MM.1S (cell line): ENCODE results near the gene SZT2.

Experiments
- DNase-seq: peaks from one replicate; pipeline ENCODE4 v3.0.0-alpha.2; 2015
- H2AFZ ChIP-seq: fragments of 300-600 bp; sonication (generic); 2 replicates; pipeline ENCODE4 v1.6.0; 2016; ENCODE audit warnings: antibody characterized with exemption, low read length
- H3F3A ChIP-seq: fragments of 300-600 bp; sonication (generic); 2 replicates; pipeline ENCODE4 v1.6.1; 2016; ENCODE audit warnings: mild to moderate bottlenecking, antibody characterized with exemption, low read length, moderate library complexity, mixed read lengths; ENCODE audit not compliant: insufficient read depth
- H3K27ac ChIP-seq: fragments of 300-600 bp; sonication (generic); 2 replicates; pipeline ENCODE4 v1.5.1; 2016; ENCODE audit warnings: mild to moderate bottlenecking, low read length
- H3K27me3 ChIP-seq: fragments of 300-600 bp; sonication (generic); replicated peaks from 2 replicates; pipeline ENCODE4 v1.6.0; 2016; ENCODE audit warnings: low read length; ENCODE audit not compliant: insufficient read depth
- H3K36me3 ChIP-seq: fragments of 300-600 bp; sonication (generic); replicated peaks from 2 replicates; pipeline ENCODE4 v1.6.1; 2016; ENCODE audit warnings: mild to moderate bottlenecking, low read length, mixed read lengths; ENCODE audit not compliant: insufficient read depth
- H3K4me1 ChIP-seq: fragments of 300-600 bp; sonication (generic); 2 replicates; pipeline ENCODE4 v1.6.1; 2016; ENCODE audit warnings: low read length, mixed read lengths
- H3K4me2 ChIP-seq: fragments of 300-600 bp; sonication (generic); 2 replicates; pipeline ENCODE4 v1.6.0; 2016; ENCODE audit warnings: low read depth, low read length
- H3K4me3 ChIP-seq: fragments of 300-600 bp; sonication (generic); 2 replicates; pipeline ENCODE4 v1.5.1; 2016; ENCODE audit warnings: low read length, mixed read lengths
- H3K79me2 ChIP-seq: fragments of 300-600 bp; sonication (generic); 2 replicates; pipeline ENCODE4 v1.6.1; 2016; ENCODE audit warnings: mixed run types, low read length, mixed read lengths
- H3K9ac ChIP-seq: fragments of 300-600 bp; sonication (generic); 2 replicates; pipeline ENCODE4 v1.6.1; 2016; ENCODE audit warnings: low read length, mixed read lengths
- H3K9me2 ChIP-seq: fragments of 300-600 bp; sonication (generic); replicated peaks from 2 replicates; pipeline ENCODE4 v1.6.1; 2016; ENCODE audit warnings: mild to moderate bottlenecking, low read length, mixed read lengths; ENCODE audit not compliant: insufficient read depth
- H3K9me3 ChIP-seq: fragments of 300-600 bp; sonication (generic); replicated peaks from 2 replicates; pipeline ENCODE4 v1.6.1; 2016; ENCODE audit warnings: mild to moderate bottlenecking, low read length, mixed read lengths; ENCODE audit not compliant: insufficient read depth
- H4K20me1 ChIP-seq: fragments of 300-600 bp; sonication (generic); 2 replicates; pipeline ENCODE4 v1.6.1; 2016; ENCODE audit warnings: mild to moderate bottlenecking, low read length, moderate library complexity, mixed read lengths; ENCODE audit not compliant: insufficient read depth
- CTCF ChIP-seq: fragments of 300-600 bp; sonication (generic); IDR thresholded peaks from 2 replicates; pipeline ENCODE4 v1.5.1; 2016; ENCODE audit warnings: antibody characterized with exemption, low read length, mixed read lengths
- EZH2 ChIP-seq: fragments of 300-600 bp; sonication (generic); optimal IDR thresholded peaks from 2 replicates; pipeline ENCODE3; 2017; ENCODE audit warnings: low read depth, mild to moderate bottlenecking, antibody characterized with exemption, low read length, mixed read lengths
- EZH2phosphoT487 ChIP-seq: fragments of 300-600 bp; sonication (generic); IDR thresholded peaks from 2 replicates; pipeline ENCODE4 v1.6.1; 2018; ENCODE audit warnings: antibody characterized with exemption, low read length

The SZT2 gene

GRCh38 chr1:43437031-43437973, 47.6 kb downstream of the SZT2 start:
- no peak for TF ChIP-seq EZH2phosphoT487
- TF ChIP-seq EZH2: no peak
- no peak for TF ChIP-seq CTCF
- DNase-seq: no peak
- H3K4me2 ChIP-seq: no peak overlapping the region
- no peaks in the 10 kb centered on the region for H3K4me1 ChIP-seq
- no peaks in the 10 kb centered on the region for H3K9me3 ChIP-seq
- no peak overlapping the region for H3K4me3 ChIP-seq
- H3K79me2 ChIP-seq: no peaks in the 10 kb centered on the region
- no peaks in the 10 kb centered on the region for H4K20me1 ChIP-seq
- H3K27me3 ChIP-seq: no peaks in the 10 kb centered on the region
- no peak overlapping the region for H3K27ac ChIP-seq
- H3K36me3 ChIP-seq: no peaks in the 10 kb centered on the region; the same call in 1 of the 2 replicates
- H3K9me2 ChIP-seq: no peaks in the 10 kb centered on the region
- no peaks in the 10 kb centered on the region for H3F3A ChIP-seq
- H3K9ac ChIP-seq: no peak overlapping the region
- no peak overlapping the region for H2AFZ ChIP-seq

DNA sequence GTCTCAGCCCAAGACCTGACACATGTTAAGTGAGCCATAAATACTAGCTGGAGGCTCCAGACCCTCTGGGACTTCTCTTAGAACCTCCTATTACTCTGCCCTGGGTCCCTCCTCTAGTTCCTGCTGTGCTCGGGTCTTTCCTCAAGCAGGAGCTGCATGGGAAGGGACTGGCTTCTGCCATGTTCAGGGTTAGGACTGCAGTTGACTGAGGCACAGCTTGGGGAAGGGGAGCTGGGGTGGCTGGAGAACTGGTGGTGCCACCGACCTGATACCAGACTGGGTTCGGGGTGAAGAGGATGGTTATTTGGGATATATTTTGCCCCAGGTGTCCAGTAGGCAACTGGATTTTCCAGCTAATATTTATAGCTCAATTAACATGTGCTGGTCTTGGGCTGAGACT, 48.3 kb downstream of the SZT2 start:
- H3K36me3 ChIP-seq: no peaks in the 10 kb centered on the region; the same call in 1 of the 2 replicates

DNA sequence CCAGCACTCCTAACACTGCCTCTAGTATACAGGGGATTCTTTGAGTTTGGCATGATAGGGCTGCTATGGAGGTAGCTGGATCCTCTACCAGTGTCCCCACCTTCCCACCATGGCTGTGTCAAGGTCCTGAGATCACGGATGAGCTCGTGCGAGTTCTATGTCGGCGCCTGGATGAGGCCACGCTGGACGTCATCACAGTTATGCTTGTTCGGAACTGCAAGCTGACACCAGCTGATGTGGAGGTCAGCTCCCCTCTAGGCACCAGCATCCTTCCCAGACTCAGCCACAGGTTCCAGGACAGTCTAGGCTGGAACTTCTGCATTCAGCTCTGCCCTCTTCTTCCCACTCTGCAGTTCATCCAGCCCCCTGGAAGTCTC, 48.9 kb downstream of the SZT2 start:
- no peaks in the 10 kb centered on the region for H3K27me3 ChIP-seq
- no peak overlapping the region for H3K4me3 ChIP-seq
- no peaks in the 10 kb centered on the region for H3K79me2 ChIP-seq
- no peaks in the 10 kb centered on the region for H3K9me2 ChIP-seq
- H3K9me3 ChIP-seq: no peaks in the 10 kb centered on the region
- H3K9ac ChIP-seq: no peak overlapping the region
- no peak overlapping the region for H2AFZ ChIP-seq
- no peaks in the 10 kb centered on the region for H4K20me1 ChIP-seq
- H3F3A ChIP-seq: no peaks in the 10 kb centered on the region
- H3K27ac ChIP-seq: no peak overlapping the region
- no peak for DNase-seq
- H3K4me2 ChIP-seq: no peak overlapping the region
- no peak for TF ChIP-seq EZH2
- no peak for TF ChIP-seq EZH2phosphoT487
- no peak for TF ChIP-seq CTCF
- H3K36me3 ChIP-seq: no peaks in the 10 kb centered on the region; the same call in 1 of the 2 replicates
- H3K4me1 ChIP-seq: no peaks in the 10 kb centered on the region

More for the DNA sequence above, 48.3 kb downstream of the SZT2 start:
- DNase-seq: no peak
- no peak overlapping the region for H3K9ac ChIP-seq
- H3K4me3 ChIP-seq: no peak overlapping the region
- no peak overlapping the region for H3K27ac ChIP-seq
- no peaks in the 10 kb centered on the region for H3K27me3 ChIP-seq
- no peaks in the 10 kb centered on the region for H3K9me2 ChIP-seq
- TF ChIP-seq EZH2: no peak
- no peak for TF ChIP-seq EZH2phosphoT487
- no peak for TF ChIP-seq CTCF
- no peaks in the 10 kb centered on the region for H4K20me1 ChIP-seq
- no peak overlapping the region for H3K4me2 ChIP-seq
- H2AFZ ChIP-seq: no peak overlapping the region
- no peaks in the 10 kb centered on the region for H3K9me3 ChIP-seq
- H3F3A ChIP-seq: no peaks in the 10 kb centered on the region
- no peaks in the 10 kb centered on the region for H3K4me1 ChIP-seq
- no peaks in the 10 kb centered on the region for H3K79me2 ChIP-seq
